Liver (tissue), 9 donors: ENCODE results near the gene USO1. TPM values are rescaled to one million over a fixed set of nuclear protein-coding genes. Genes with fewer than 3 reads are reported as not detected.

ENCODE experiments used
- DNase-seq: peaks from one replicate; pipeline ENCODE4 v3.0.0-alpha.2; 2017; ENCODE audit warnings: low spot score
- H3K27ac ChIP-seq, 2 donors: one replicate each; pipeline ENCODE4 v1.7.0; 2013; ENCODE audit warnings: inconsistent platforms in 2 of 2, low read length in 2 of 2, control low read depth in 1 of 2, low read depth in 1 of 2, mild to moderate bottlenecking in 1 of 2
- H3K27me3 ChIP-seq, 4 donors: one replicate each; pipeline versions ENCODE4 v1.6.1 to v1.7.0; 2013; ENCODE audit warnings: low read length in 3 of 4, inconsistent platforms in 1 of 4, mild to moderate bottlenecking in 1 of 4, moderate library complexity in 1 of 4; ENCODE audit not compliant: control insufficient read depth in 4 of 4, insufficient read depth in 4 of 4
- H3K36me3 ChIP-seq, 4 donors: one replicate each; pipeline versions ENCODE4 v1.6.1 to v1.7.0; 2013; ENCODE audit warnings: low read length in 3 of 4, mild to moderate bottlenecking in 3 of 4, low read depth in 1 of 4, moderate library complexity in 1 of 4; ENCODE audit not compliant: control insufficient read depth in 4 of 4, insufficient read depth in 3 of 4
- H3K4me1 ChIP-seq, 4 donors: one replicate each; pipeline versions ENCODE4 v1.6.1 to v1.7.0; 2013; ENCODE audit warnings: low read length in 3 of 4, mild to moderate bottlenecking in 3 of 4, moderate library complexity in 1 of 4; ENCODE audit not compliant: control insufficient read depth in 4 of 4, insufficient read depth in 4 of 4
- H3K4me3 ChIP-seq, 3 donors: one replicate each; pipeline versions ENCODE4 v1.6.1 to v1.7.0; 2013; ENCODE audit warnings: low read length in 3 of 3, control low read depth in 1 of 3, low read depth in 1 of 3, mild to moderate bottlenecking in 1 of 3
- H3K9ac ChIP-seq, 2 donors: one replicate each; pipeline ENCODE4 v1.7.0; 2013; ENCODE audit warnings: low read length in 2 of 2, mild to moderate bottlenecking in 2 of 2, moderate library complexity in 2 of 2, control low read depth in 1 of 2, low read depth in 1 of 2
- H3K9me3 ChIP-seq, 4 donors: one replicate each; pipeline versions ENCODE4 v1.6.1 to v1.7.0; 2013; ENCODE audit warnings: low read length in 3 of 4; ENCODE audit not compliant: control insufficient read depth in 4 of 4
- EGR1 ChIP-seq, 2 donors: IDR thresholded peaks; 2 replicates each; pipeline ENCODE4 v1.6.1; 2016 to 2018; ENCODE audit warnings: antibody characterized with exemption in 2 of 2, low read depth in 2 of 2
- FOXA1 ChIP-seq: IDR thresholded peaks from 2 replicates; pipeline ENCODE4 v1.6.1; 2016; ENCODE audit warnings: antibody characterized with exemption
- FOXA2 ChIP-seq: IDR thresholded peaks from 2 replicates; pipeline ENCODE4 v1.6.1; 2016; ENCODE audit warnings: antibody characterized with exemption
- GABPA ChIP-seq, 2 donors: IDR thresholded peaks in 1 of 2; conservative IDR thresholded peaks in 1 of 2; 2 replicates each; pipeline ENCODE4 v1.6.1; 2016; ENCODE audit warnings: antibody characterized with exemption in 2 of 2, mild to moderate bottlenecking in 1 of 2, moderate library complexity in 1 of 2
- HNF4A ChIP-seq, 2 donors: conservative IDR thresholded peaks; 2 replicates each; pipeline ENCODE4 v1.6.1; 2016; ENCODE audit warnings: antibody characterized with exemption in 2 of 2, mild to moderate bottlenecking in 2 of 2
- HNF4G ChIP-seq: IDR thresholded peaks from 2 replicates; pipeline ENCODE4 v1.6.1; 2016; ENCODE audit warnings: antibody characterized with exemption
- JUND ChIP-seq, 2 donors: IDR thresholded peaks; 2 replicates each; pipeline ENCODE4 v1.6.1; 2016; ENCODE audit warnings: antibody characterized with exemption in 2 of 2
- NR2F2 ChIP-seq: IDR thresholded peaks from 2 replicates; pipeline ENCODE4 v1.6.1; 2016; ENCODE audit warnings: antibody characterized with exemption
- RAD21 ChIP-seq, 2 donors: IDR thresholded peaks; 2 replicates each; pipeline ENCODE4 v1.6.1; 2016; ENCODE audit warnings: antibody characterized with exemption in 2 of 2, mild to moderate bottlenecking in 2 of 2
- REST ChIP-seq: IDR thresholded peaks from 2 replicates; pipeline ENCODE4 v1.6.1; 2016; ENCODE audit warnings: antibody characterized with exemption, mild to moderate bottlenecking
- RXRA ChIP-seq, 2 donors: IDR thresholded peaks; 2 replicates each; pipeline ENCODE4 v1.6.1; 2017 to 2018; ENCODE audit warnings: antibody characterized with exemption in 2 of 2, mild to moderate bottlenecking in 1 of 2
- SP1 ChIP-seq: IDR thresholded peaks from 2 replicates; pipeline ENCODE4 v1.6.1; 2018; ENCODE audit warnings: antibody characterized with exemption, mild to moderate bottlenecking
- TAF1 ChIP-seq: conservative IDR thresholded peaks from 2 replicates; pipeline ENCODE4 v1.6.1; 2016; ENCODE audit warnings: antibody characterized with exemption, mild to moderate bottlenecking
- YY1 ChIP-seq: IDR thresholded peaks from 2 replicates; pipeline ENCODE4 v1.6.1; 2016; ENCODE audit warnings: antibody characterized with exemption, mild to moderate bottlenecking
- ZBTB33 ChIP-seq: IDR thresholded peaks from 2 replicates; pipeline ENCODE4 v1.6.1; 2016; ENCODE audit warnings: antibody characterized with exemption
- WGBS: extraction: QIAGEN DNeasy Blood & Tissue Kit; methylation state at CpG from one replicate; pipeline ENCODE4 v1.1.7; 2013; 5-methylcytosine and 5-hydroxymethylcytosine counted together
- polyA plus RNA-seq, 2 donors: library from polyadenylated mRNA; stranded (reverse) in 1 of 2; unstranded in 1 of 2; fragments of 200-250 nt in 1 of 2; fragments of >200 nt in 1 of 2; fragmentation: Nextera tagmentation in 1 of 2; extraction: Ambion mirVana in 1 of 2; gene quantifications; one replicate each; pipeline versions ENCODE4 v1.2.1 to v1.2.3, GENCODE V29; 2013 to 2015
- total RNA-seq, 2 donors: library from RNA; depleted of rRNA; stranded (reverse); fragments of >200 nt; gene quantifications; one replicate each; pipeline ENCODE4 v1.2.3, GENCODE V29; 2014
- TF ChIP-seq, protein P1 (sequence below): fragments of 150-350 bp; IDR thresholded peaks from 2 replicates; pipeline ENCODE4 v1.5.1; 2017; ENCODE audit warnings: improper control_type of control experiment, low read depth, low read length; ENCODE audit not compliant: missing input control
- TF ChIP-seq, protein P2 (sequence below): IDR thresholded peaks from 2 replicates; pipeline ENCODE4 v1.6.1; 2016; ENCODE audit warnings: antibody characterized with exemption
- TF ChIP-seq, protein P3 (sequence below): IDR thresholded peaks from 2 replicates; pipeline ENCODE4 v1.6.1; 2016; ENCODE audit warnings: antibody characterized with exemption
- donor health status: healthy.
- donor health status: healthy.
- donor health status: healthy.
- donor health status: healthy.
- donor health status: healthy.

Gene USO1
- total and polyA plus RNA-seq, 4 donors, result 18.4 to 77.0 (median 39.5) TPM

GRCh38 chr4:75696071-75696470, 28.3 kb upstream of the USO1 start:
- no peak for TF ChIP-seq EGR1 (IDR thresholded peaks at IDR 0.05; ENCODE audit: low read depth in 2 of 2)
- no peak for DNase-seq
- no peak overlapping the region for H3K4me3 ChIP-seq
- H3K4me1 ChIP-seq, result peaks cover 0 to 1% (median 0%) of the 10 kb centered on the region in 4 donors
- 41% methylated on average over 3 of the region's 3 CpGs for WGBS
- no peaks in the 10 kb centered on the region for H3K27me3 ChIP-seq
- no peaks in the 10 kb centered on the region for H3K9me3 ChIP-seq
- H3K9ac ChIP-seq, result no peak overlapping the region
- peaks cover 0 to 3% (median 1%) of the 10 kb centered on the region in 4 donors for H3K36me3 ChIP-seq
- H3K27ac ChIP-seq, result no peak overlapping the region

DNA sequence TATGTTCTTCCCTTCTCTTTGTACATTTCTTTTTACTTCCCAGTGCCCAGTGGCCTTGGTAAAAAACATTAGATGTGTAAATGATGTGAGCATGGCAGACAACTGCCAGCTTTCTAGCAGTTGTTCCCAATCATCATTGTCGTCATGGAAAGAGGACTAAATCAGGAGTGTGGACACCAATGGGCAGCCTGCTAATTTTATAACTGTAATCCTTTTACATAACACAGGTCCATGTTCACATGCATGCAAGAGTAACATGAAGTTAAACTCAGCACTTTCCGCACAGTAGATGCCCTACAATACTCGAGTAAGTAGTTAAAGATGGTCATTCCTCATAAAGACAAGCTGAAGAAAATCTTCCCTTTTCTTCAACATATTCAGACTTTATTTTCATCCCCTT, 27.8 kb upstream of the USO1 start:
- TF ChIP-seq ZBTB33 (no peak), GABPA (IDR thresholded peaks at IDR 0.05 in 1 of 2, conservative IDR thresholded peaks at IDR 0.05 in 1 of 2) (no peak), JUND (IDR thresholded peaks at IDR 0.05) (no peak), FOXA1 (no peak), RAD21 (IDR thresholded peaks at IDR 0.05) (no peak), FOXA2 (no peak), HNF4G (no peak), RXRA (IDR thresholded peaks at IDR 0.05) (no peak), NR2F2 (no peak), YY1 (no peak), SP1 (no peak), REST (no peak), EGR1 (IDR thresholded peaks at IDR 0.05; ENCODE audit: low read depth in 2 of 2) (no peak), HNF4A (conservative IDR thresholded peaks at IDR 0.05) (no peak), TAF1 (no peak)
- TF ChIP-seq, protein P1, sequence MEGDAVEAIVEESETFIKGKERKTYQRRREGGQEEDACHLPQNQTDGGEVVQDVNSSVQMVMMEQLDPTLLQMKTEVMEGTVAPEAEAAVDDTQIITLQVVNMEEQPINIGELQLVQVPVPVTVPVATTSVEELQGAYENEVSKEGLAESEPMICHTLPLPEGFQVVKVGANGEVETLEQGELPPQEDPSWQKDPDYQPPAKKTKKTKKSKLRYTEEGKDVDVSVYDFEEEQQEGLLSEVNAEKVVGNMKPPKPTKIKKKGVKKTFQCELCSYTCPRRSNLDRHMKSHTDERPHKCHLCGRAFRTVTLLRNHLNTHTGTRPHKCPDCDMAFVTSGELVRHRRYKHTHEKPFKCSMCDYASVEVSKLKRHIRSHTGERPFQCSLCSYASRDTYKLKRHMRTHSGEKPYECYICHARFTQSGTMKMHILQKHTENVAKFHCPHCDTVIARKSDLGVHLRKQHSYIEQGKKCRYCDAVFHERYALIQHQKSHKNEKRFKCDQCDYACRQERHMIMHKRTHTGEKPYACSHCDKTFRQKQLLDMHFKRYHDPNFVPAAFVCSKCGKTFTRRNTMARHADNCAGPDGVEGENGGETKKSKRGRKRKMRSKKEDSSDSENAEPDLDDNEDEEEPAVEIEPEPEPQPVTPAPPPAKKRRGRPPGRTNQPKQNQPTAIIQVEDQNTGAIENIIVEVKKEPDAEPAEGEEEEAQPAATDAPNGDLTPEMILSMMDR, result no peak
- TF ChIP-seq, protein P2, sequence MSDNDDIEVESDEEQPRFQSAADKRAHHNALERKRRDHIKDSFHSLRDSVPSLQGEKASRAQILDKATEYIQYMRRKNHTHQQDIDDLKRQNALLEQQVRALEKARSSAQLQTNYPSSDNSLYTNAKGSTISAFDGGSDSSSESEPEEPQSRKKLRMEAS, result no peak
- TF ChIP-seq, protein P3, sequence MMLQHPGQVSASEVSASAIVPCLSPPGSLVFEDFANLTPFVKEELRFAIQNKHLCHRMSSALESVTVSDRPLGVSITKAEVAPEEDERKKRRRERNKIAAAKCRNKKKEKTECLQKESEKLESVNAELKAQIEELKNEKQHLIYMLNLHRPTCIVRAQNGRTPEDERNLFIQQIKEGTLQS, result no peak
- Histone ChIP-seq H3K9me3 (no peaks in the 10 kb centered on the region), H3K4me1 (peaks cover 0 to 1% (median 0%) of the 10 kb centered on the region in 4 donors), H3K4me3 (no peak overlapping the region), H3K9ac (no peak overlapping the region), H3K27me3 (no peaks in the 10 kb centered on the region), H3K36me3 (peaks cover 0 to 3% (median 1%) of the 10 kb centered on the region in 4 donors), H3K27ac (no peak overlapping the region)
- WGBS, result 83% methylated on average over 3 of the region's 3 CpGs
- DNase-seq, result no peak
